GM12875 (cell line): ENCODE measurements around the gene ANAPC7.
"Not testable (repeated sequence)": the region's sequence is repeated elsewhere in the genome, so short reads cannot be mapped to it uniquely, and the experiment has no call there.

ENCODE experiments used
- H3K4me3 ChIP-seq: one replicate; pipeline ENCODE4 v1.5.1; 2011; ENCODE audit warnings: low read depth, low read length, control low read depth
- TF ChIP-seq, protein P1 (sequence below): IDR thresholded peaks from 2 replicates; pipeline ENCODE4 v1.5.1; 2011; ENCODE audit warnings: low read depth, mild to moderate bottlenecking, control low read depth, inconsistent platforms, low read length, moderate library complexity, borderline replicate concordance; ENCODE audit not compliant: insufficient read depth

Gene ANAPC7

DNA sequence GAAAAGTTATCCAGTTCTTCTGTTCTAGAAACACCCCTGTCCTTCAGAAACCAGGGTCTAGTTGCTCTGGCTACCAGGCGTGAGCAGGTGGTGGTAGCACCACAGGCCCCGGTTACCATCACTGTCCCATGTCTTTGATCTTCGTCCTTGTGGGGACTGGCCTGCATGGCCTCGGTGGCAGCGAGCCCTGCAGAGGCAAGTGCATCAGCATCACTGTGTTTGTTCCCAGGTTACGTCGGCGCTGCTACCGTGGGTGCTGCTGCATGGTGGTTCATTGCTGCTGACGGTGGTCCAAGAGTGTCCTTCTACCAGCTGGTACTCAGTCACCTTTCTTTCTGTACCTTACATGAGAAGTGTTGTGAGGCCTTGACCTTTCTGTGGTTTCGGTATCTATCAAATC lies 58.9 kb downstream of the ANAPC7 start:
- no peak overlapping the region for H3K4me3 ChIP-seq
- TF ChIP-seq, protein P1, sequence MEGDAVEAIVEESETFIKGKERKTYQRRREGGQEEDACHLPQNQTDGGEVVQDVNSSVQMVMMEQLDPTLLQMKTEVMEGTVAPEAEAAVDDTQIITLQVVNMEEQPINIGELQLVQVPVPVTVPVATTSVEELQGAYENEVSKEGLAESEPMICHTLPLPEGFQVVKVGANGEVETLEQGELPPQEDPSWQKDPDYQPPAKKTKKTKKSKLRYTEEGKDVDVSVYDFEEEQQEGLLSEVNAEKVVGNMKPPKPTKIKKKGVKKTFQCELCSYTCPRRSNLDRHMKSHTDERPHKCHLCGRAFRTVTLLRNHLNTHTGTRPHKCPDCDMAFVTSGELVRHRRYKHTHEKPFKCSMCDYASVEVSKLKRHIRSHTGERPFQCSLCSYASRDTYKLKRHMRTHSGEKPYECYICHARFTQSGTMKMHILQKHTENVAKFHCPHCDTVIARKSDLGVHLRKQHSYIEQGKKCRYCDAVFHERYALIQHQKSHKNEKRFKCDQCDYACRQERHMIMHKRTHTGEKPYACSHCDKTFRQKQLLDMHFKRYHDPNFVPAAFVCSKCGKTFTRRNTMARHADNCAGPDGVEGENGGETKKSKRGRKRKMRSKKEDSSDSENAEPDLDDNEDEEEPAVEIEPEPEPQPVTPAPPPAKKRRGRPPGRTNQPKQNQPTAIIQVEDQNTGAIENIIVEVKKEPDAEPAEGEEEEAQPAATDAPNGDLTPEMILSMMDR: no peak

- no peak overlapping the region for H3K4me3 ChIP-seq
- TF ChIP-seq, protein P1: no peak
These were observed 59.6 kb downstream of the ANAPC7 start for GRCh38 chr12:110343736-110344555.

- TF ChIP-seq, protein P1: no peak
- no peak overlapping the region for H3K4me3 ChIP-seq
These were observed 60.4 kb downstream of the ANAPC7 start for GRCh38 chr12:110343114-110343513.

- TF ChIP-seq, protein P1: no peak
- H3K4me3 ChIP-seq: no peak overlapping the region
These were observed 61.4 kb downstream of the ANAPC7 start for GRCh38 chr12:110342157-110342556.

DNA sequence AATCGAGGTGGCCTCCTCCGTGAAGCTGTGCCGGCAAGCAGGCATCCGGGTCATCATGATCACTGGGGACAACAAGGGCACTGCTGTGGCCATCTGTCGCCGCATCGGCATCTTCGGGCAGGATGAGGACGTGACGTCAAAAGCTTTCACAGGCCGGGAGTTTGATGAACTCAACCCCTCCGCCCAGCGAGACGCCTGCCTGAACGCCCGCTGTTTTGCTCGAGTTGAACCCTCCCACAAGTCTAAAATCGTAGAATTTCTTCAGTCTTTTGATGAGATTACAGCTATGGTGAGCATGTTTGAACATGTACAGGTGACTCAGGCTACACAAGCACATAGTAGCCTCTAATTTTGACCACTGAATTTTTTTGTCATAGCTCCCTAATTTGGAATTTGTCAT lies 62.8 kb downstream of the ANAPC7 start:
- no peak overlapping the region for H3K4me3 ChIP-seq
- TF ChIP-seq, protein P1: no peak

- H3K4me3 ChIP-seq: not testable (repeated sequence)
These were observed 63.2 kb downstream of the ANAPC7 start for GRCh38 chr12:110340261-110340660.

GRCh38 chr12:110339184-110339952 lies 64.1 kb downstream of the ANAPC7 start:
- TF ChIP-seq, protein P1: no peak
- no peak overlapping the region for H3K4me3 ChIP-seq
